ENCODE data around the gene TPH2. TPM values are rescaled to one million over a fixed set of nuclear protein-coding genes. Genes with fewer than 3 reads are reported as not detected.

The TPH2 gene
- total RNA-seq = not detected in 2 replicates

DNA sequence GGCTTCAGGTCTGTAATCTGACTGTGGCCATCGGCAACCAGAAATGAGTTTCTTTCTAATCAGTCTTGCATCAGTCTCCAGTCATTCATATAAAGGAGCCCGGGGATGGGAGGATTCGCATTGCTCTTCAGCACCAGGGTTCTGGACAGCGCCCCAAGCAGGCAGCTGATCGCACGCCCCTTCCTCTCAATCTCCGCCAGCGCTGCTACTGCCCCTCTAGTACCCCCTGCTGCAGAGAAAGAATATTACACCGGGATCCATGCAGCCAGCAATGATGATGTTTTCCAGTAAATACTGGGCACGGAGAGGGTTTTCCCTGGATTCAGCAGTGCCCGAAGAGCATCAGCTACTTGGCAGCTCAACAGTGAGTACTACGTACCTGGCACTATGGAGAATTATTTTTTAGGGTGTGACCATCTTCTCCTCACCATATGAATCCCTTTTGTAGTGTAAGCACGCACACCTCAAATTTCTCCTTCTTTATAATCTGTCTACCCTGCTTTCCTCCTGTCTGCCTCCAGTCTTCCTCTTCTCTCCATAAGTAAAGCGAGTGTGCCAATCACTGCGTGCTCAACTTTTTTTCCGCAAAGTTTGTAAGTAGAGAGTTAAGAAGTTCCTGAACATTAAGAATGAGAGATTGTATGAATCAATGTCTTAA is at the start of gene TPH2:
TSS of gene TPH2 (plus strand) at position 118 of the 658 bp plus-strand sequence. CDS start at position 260, 142 bp downstream.
- DNase-seq (ENCODE audit: extremely low read depth, low read depth, low spot score) = peak; percentile 29

DNA sequence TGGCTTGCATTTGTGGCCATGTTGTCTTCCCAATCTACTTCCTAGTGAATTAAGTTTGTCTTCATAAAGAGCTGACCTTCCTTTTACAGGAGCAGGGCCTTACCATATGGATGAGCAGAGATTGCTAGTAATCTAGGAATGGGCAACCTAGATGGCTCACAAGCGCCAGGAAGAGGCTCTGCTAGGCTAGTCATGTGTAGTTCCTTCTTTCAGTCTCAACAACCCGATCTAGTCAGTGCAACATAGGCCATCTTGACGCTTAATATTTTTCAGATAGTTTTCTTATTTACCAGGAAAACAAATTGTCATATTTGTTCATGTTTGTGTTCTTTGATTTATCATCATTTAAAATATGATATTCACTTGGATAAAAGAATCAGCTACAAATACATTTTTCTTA is 48.2 kb upstream of the TPH2 start:
- no peak for DNase-seq (ENCODE audit: extremely low read depth, low read depth, low spot score)

GRCh38 chr12:71892059-71892458 is 46.6 kb upstream of the TPH2 start:
- no peak for DNase-seq (ENCODE audit: extremely low read depth, low read depth, low spot score)

- no peak for DNase-seq (ENCODE audit: extremely low read depth, low read depth, low spot score)
Observed at GRCh38 chr12:71896205-71896882, 42.3 kb upstream of the TPH2 start.

DNA sequence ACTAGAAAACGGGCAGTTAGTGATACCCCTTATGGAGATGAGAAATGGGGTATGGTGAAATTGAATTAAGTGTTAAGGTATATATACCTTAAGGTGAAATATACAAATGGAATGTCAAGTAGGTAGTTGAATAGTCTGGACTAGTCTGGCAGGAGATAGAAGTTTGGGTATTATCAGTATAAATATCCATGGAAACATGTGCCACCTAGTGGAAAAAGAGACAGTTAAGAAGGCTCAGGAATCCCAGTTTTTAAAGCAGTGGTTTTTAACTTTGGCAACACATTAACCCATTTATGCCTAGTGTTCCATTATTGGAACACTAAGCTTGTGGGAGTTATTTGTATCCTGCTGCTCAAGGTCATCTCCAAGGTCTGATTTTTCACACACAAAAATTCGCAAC is 38.6 kb upstream of the TPH2 start:
- DNase-seq (ENCODE audit: extremely low read depth, low read depth, low spot score) = no peak

- DNase-seq (ENCODE audit: extremely low read depth, low read depth, low spot score) = no peak
Observed at GRCh38 chr12:71904629-71905028, 34.0 kb upstream of the TPH2 start.

DNA sequence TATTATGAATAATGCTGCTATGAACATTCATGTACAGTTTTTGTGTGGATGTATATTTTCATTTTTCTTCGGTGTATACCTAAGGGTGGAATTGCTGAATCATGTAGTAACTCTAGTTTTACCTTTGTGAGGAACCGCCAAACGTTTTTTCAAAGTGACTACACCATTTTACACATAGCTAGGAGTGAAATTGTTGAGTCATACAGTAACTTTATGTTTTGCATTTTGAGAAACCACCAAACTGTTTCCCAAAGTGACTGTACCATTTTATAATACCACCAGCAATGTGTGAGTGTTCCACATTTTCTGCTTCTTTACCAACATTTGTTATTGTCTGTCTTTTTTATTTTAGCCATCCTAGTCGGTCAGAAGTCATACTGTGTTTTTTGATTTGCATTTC is 3.1 kb upstream of the TPH2 start:
- no peak for DNase-seq (ENCODE audit: extremely low read depth, low read depth, low spot score)

GRCh38 chr12:71940068-71940467 is 1.4 kb downstream of the TPH2 start:
- no peak for DNase-seq (ENCODE audit: extremely low read depth, low read depth, low spot score)

GRCh38 chr12:71941174-71941573 is 2.5 kb downstream of the TPH2 start:
- no peak for DNase-seq (ENCODE audit: extremely low read depth, low read depth, low spot score)

DNA sequence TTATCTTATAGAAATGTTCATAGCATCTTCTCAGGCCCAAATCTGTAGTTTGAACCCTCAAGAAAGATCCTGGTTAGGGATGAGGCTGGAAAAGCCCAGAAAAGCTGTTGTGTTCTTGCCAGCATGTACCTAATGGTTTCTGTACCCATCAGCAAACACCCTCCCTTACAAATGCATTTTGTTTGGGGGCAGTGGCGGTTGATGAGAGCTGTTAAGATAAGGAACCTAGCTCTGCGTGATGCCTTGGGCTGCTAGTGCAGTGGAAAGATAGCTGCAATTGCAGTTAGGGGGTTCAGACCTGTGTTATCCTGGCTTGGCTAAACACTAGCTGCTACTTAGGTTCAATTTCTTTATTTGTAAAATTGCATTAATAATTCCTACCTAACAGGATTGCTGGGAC is 3.6 kb downstream of the TPH2 start:
- DNase-seq (ENCODE audit: extremely low read depth, low read depth, low spot score) = no peak

GRCh38 chr12:71942703-71943102 is 4.1 kb downstream of the TPH2 start:
- no peak for DNase-seq (ENCODE audit: extremely low read depth, low read depth, low spot score)

- DNase-seq (ENCODE audit: extremely low read depth, low read depth, low spot score) = no peak
Observed at GRCh38 chr12:71945121-71945520, 6.5 kb downstream of the TPH2 start.

- no peak for DNase-seq (ENCODE audit: extremely low read depth, low read depth, low spot score)
Observed at GRCh38 chr12:71945883-71946282, 7.2 kb downstream of the TPH2 start.

DNA sequence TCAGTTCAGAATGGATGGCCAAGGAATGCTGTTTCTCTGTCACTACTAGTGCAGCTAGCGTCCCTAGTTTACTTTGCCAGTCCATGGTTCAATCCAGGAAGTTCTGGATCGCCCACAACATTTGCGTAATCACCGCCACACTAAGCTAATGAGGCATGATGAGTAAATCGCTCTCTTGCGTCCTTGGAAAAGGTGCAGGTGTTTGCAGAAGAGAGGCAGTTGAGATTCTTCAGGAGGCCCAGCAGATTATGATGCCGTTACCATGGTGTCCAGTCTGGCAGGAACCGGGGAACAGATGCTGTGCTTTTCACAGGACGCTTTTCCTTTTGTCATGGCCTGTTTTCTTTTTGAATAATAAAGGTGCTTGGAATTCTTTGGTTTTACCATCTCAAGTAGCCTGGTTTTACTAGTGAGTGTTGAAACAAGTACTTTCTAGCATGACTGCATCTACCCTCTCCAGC is 9.0 kb downstream of the TPH2 start:
- DNase-seq (ENCODE audit: extremely low read depth, low read depth, low spot score) = no peak

DNA sequence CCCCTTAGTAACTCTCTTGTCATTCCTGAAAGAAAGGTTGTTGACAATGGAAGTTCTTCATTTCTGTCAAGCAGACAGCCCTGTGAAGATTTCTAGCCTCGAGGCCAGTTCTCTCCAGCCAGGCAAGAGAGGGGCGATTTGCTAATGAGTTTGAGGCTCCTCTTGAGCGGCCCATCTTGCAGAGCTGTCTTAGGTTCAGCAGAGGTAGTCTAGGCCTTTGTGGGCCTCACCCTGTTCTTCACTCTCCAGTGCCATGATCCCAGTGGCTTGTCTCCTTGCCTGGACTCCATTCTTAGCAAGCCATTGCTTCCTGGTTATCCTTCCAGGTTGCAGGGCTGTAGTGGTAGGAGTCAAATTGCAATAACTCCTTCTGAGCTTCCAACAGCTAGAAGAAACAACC is 9.7 kb downstream of the TPH2 start:
- DNase-seq (ENCODE audit: extremely low read depth, low read depth, low spot score) = no peak

DNA sequence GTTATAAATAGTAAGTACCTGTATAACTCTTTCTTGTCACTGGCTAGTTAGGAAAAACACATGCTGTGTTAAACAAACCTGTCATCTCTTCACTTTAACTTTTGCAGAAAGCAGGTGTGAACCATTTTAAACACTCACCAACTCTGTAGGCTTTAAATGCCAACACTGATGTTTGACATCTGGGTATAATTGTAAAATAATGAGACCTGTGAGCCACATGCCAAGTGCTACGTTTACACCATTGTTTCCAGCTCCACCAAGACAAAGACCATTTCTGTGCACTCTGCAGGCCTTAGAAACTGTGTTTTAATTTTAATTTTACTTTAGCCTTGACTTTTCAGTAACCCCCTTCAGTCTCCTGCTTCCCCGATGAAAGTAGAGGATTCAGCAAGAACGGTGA is 11.0 kb downstream of the TPH2 start:
- DNase-seq (ENCODE audit: extremely low read depth, low read depth, low spot score) = no peak

GRCh38 chr12:71950404-71950803 is 11.8 kb downstream of the TPH2 start:
- no peak for DNase-seq (ENCODE audit: extremely low read depth, low read depth, low spot score)

DNA sequence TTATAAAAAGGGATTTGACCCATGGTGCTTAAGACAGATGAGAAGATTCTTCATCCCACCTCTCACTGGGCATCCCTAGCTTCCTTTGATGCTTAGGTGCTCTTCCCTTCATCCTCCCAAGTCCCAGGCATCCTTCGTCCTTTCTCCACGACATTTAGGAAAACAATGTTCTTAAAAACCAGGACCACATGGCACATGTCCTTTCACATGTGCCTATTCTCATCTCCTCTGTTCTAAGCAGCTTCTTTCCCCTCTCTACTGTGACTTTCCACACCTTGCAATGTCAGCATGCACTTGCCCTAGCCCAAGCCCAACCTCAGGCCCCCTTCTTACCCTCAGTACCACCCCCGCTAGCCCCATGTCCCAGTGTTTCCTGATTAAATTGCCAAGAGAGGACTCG is 12.2 kb downstream of the TPH2 start:
- no peak for DNase-seq (ENCODE audit: extremely low read depth, low read depth, low spot score)

DNA sequence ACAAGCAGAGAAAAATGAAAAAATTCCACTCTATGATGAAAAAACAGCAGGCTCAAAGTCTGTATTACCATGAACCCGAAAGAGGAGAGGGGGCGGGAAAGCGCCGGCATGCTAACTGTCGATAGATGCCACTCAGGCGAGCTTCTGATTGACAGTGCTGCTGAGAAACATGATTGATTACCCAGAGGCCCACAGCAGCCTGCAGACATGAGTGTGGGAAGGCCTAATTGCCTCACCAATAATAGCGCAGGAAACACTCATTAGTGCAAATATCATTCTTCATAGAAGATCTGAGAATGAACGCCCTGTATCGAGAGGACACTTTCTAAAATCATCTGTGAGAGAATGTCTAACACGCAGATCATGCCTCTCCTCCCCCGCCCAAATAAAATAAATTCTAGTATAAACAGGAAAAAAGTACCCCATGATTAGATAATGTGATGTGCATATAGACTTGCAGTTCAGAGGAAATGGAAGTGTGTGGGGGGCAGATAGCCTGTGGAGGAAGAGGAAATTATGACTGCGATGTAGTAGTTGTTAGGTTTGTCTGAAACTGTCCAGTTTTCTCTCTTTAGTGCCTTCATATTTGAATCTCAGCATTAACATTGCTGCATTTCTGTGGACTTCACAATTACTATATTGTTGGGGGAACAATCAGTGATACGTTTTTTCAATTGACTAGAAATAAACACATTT is 15.6 kb downstream of the TPH2 start:
- no peak for DNase-seq (ENCODE audit: extremely low read depth, low read depth, low spot score)

DNA sequence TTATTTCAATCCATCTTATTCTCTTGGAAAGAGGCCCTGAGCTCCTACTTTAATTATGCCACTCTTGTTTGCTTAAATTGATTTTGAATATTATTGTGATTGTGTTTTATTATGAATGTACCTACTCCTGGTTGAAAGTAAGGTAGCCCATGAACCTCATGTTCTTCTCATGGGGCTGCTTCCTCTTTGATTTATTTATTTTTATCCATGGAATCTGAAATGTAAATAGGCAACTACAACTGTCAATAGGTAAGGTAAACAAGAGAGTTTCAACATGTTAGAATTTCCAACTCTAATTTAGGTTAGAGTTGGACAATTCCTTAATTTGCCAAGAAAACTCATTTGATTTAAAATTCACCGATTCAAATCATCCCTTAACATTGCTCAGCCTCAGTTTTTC is 16.2 kb downstream of the TPH2 start:
- no peak for DNase-seq (ENCODE audit: extremely low read depth, low read depth, low spot score)

DNA sequence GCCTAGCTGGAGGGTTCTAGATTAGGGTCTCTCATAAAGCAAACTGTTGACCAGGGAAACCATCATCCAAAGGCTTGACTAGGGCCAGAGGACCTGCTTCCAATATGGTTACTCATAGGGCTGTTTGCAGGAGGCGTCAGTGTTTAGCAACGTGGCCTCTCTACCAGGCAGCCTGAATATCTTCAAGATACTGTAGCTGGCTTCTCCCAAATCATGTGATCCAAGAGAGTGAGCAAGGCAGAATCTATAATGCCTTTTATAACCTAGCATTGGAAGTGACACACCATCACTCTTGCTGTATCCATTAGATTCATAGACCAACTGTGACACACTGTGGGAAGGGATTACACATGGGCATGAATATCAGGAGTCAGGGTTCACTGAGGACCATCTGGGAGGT is 17.3 kb downstream of the TPH2 start:
- no peak for DNase-seq (ENCODE audit: extremely low read depth, low read depth, low spot score)

DNA sequence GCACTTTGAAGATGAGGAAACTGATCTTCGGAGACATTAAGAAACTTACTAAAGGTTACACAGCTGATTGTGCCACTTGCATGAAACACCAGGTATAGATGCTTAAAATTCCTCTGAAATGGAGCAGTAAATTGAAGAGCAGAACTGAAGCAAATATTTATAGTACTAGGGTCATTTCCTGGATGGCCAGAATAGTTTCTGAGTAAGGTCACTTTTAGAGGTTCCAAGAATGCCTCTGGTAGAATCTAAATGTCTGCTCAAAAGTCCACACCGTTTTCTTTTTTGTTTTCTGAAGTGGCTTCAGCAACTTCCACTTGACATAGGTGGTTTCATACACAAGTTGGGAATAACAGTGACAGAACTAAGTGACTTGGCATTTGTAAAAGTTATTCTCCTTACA is 19.4 kb downstream of the TPH2 start:
- DNase-seq (ENCODE audit: extremely low read depth, low read depth, low spot score) = no peak

Measured in glomerular endothelial cell (primary cell).